PC-3 (cell line): ENCODE results near the gene SNX9.

ENCODE experiments used
- CTCF ChIP-seq: fragments of 300-600 bp; sonication (generic); conservative IDR thresholded peaks from 2 replicates; pipeline ENCODE4 v1.5.1; 2017; ENCODE audit warnings: antibody characterized with exemption, low read depth, mild to moderate bottlenecking, low read length
- EZH2 ChIP-seq: fragments of 300-600 bp; sonication (generic); IDR thresholded peaks from one replicate; pipeline ENCODE4 v1.6.1; 2017; ENCODE audit warnings: antibody characterized with exemption, mild to moderate bottlenecking, low read length; ENCODE audit not compliant: unreplicated experiment

- TF ChIP-seq CTCF = no peak
- no peak for TF ChIP-seq EZH2
Measured at GRCh38 chr6:157795841-157796240, 27.2 kb upstream of the SNX9 start.
